ENCODE measurements around the gene NLE1.
"Not testable (repeated sequence)": the region's sequence is repeated elsewhere in the genome, so short reads cannot be mapped to it uniquely, and the experiment has no call there.

The NLE1 gene

GRCh38 chr17:35130392-35130791, 11.7 kb downstream of the NLE1 start:
- in situ Hi-C loops (cut with MboI; ENCODE audit: low sequenced_read_pairs): no loop called here

- in situ Hi-C loops (cut with MboI; ENCODE audit: low sequenced_read_pairs): loop anchor here (10.0 kb wide), 1 partner anchor 585 kb away; no protein-coding TSS in a partner anchor
Observed at GRCh38 chr17:35129973-35130351, 12.1 kb downstream of the NLE1 start.

GRCh38 chr17:35129154-35129972, 12.7 kb downstream of the NLE1 start:
- in situ Hi-C loops (cut with MboI; ENCODE audit: low sequenced_read_pairs): loop anchor here (10.0 kb wide), 1 partner anchor 585 kb away; no protein-coding TSS in a partner anchor

- in situ Hi-C loops (cut with MboI; ENCODE audit: low sequenced_read_pairs): loop anchor here (10.0 kb wide), 1 partner anchor 583 kb away; no protein-coding TSS in a partner anchor
Observed at GRCh38 chr17:35127751-35128514, 14.2 kb downstream of the NLE1 start.

- in situ Hi-C loops (cut with MboI; ENCODE audit: low sequenced_read_pairs): loop anchor here (10.0 kb wide), 1 partner anchor 577 kb away; no protein-coding TSS in a partner anchor
Observed at GRCh38 chr17:35121315-35121714, 20.8 kb downstream of the NLE1 start, which contains the start of gene FNDC8. FNDC8 (plus strand) TSS chr17:35121615; CDS start chr17:35121694, 79 bp downstream.

GRCh38 chr17:35119370-35120165, 22.5 kb downstream of the NLE1 start, which contains the start of gene RAD51D:
RAD51D (minus strand) TSS chr17:35119860; CDS start chr17:35119613, 247 bp downstream.
- in situ Hi-C loops (cut with MboI; ENCODE audit: low sequenced_read_pairs): loop anchor here (10.0 kb wide), 4 partner anchors 125 to 705 kb away; no protein-coding TSS in a partner anchor

- in situ Hi-C loops (cut with MboI; ENCODE audit: low sequenced_read_pairs): loop anchor here (10.0 kb wide), 3 partner anchors 123 to 703 kb away; no protein-coding TSS in a partner anchor
Observed at GRCh38 chr17:35117984-35118383, 24.1 kb downstream of the NLE1 start.

GRCh38 chr17:35116845-35117244, 25.3 kb downstream of the NLE1 start:
- in situ Hi-C loops (cut with MboI; ENCODE audit: low sequenced_read_pairs): loop anchor here (10.0 kb wide), 3 partner anchors 122 to 702 kb away; no protein-coding TSS in a partner anchor

- in situ Hi-C loops (cut with MboI; ENCODE audit: low sequenced_read_pairs): loop anchor here (10.0 kb wide), 3 partner anchors 116 to 696 kb away; no protein-coding TSS in a partner anchor
Observed at GRCh38 chr17:35110791-35111190, 31.3 kb downstream of the NLE1 start.

- in situ Hi-C loops (cut with MboI; ENCODE audit: low sequenced_read_pairs): no loop called here
Observed at GRCh38 chr17:35104844-35105450, 37.2 kb downstream of the NLE1 start.

GRCh38 chr17:35103271-35103670, 38.8 kb downstream of the NLE1 start:
- in situ Hi-C loops (cut with MboI; ENCODE audit: low sequenced_read_pairs): no loop called here

GRCh38 chr17:35101725-35102124, 40.4 kb downstream of the NLE1 start:
- in situ Hi-C loops (cut with MboI; ENCODE audit: low sequenced_read_pairs): no loop called here

GRCh38 chr17:35101036-35101435, 41.1 kb downstream of the NLE1 start:
- in situ Hi-C loops (cut with MboI; ENCODE audit: low sequenced_read_pairs): no loop called here

GRCh38 chr17:35099908-35100307, 42.2 kb downstream of the NLE1 start:
- in situ Hi-C loops (cut with MboI; ENCODE audit: low sequenced_read_pairs): no loop called here

GRCh38 chr17:35097776-35098175, 44.3 kb downstream of the NLE1 start:
- in situ Hi-C loops (cut with MboI; ENCODE audit: low sequenced_read_pairs): no loop called here

GRCh38 chr17:35095741-35096140, 46.4 kb downstream of the NLE1 start:
- in situ Hi-C loops (cut with MboI; ENCODE audit: low sequenced_read_pairs): no loop called here

GRCh38 chr17:35094902-35095301, 47.2 kb downstream of the NLE1 start:
- in situ Hi-C loops (cut with MboI; ENCODE audit: low sequenced_read_pairs): no loop called here

GRCh38 chr17:35090707-35091106, 51.4 kb downstream of the NLE1 start:
- in situ Hi-C loops (cut with MboI; ENCODE audit: low sequenced_read_pairs): not testable (repeated sequence)

GRCh38 chr17:35089586-35090296, 52.4 kb downstream of the NLE1 start:
- in situ Hi-C loops (cut with MboI; ENCODE audit: low sequenced_read_pairs): no loop called here

Data from HL-60/S4 (cell line).